ENCODE data around the gene HADHA.

The HADHA gene

GRCh38 chr2:26150243-26150642 is 94.2 kb downstream of the HADHA start:
- no peak for TF ChIP-seq CTCF (IDR thresholded peaks at IDR 0.05; ENCODE audit: borderline replicate concordance, control extremely low read depth, extremely low read depth, insufficient read depth, missing control alignments)
- in situ Hi-C loops (cut with MboI; ENCODE audit: low sequenced_read_pairs, unreplicated experiment), result no loop called here
- no peak for DNase-seq (ENCODE audit: low spot score)

GRCh38 chr2:26148501-26148900 is 95.9 kb downstream of the HADHA start:
- no peak for DNase-seq (ENCODE audit: low spot score)
- no peak for TF ChIP-seq CTCF (IDR thresholded peaks at IDR 0.05; ENCODE audit: borderline replicate concordance, control extremely low read depth, extremely low read depth, insufficient read depth, missing control alignments)
- in situ Hi-C loops (cut with MboI; ENCODE audit: low sequenced_read_pairs, unreplicated experiment), result loop anchor here (10.0 kb wide), 1 partner anchor 154 kb away; no protein-coding TSS in a partner anchor

GRCh38 chr2:26144953-26145680 is 99.3 kb downstream of the HADHA start:
- DNase-seq (ENCODE audit: low spot score), result peak; percentile 72
- TF ChIP-seq CTCF (IDR thresholded peaks at IDR 0.05; ENCODE audit: borderline replicate concordance, control extremely low read depth, extremely low read depth, insufficient read depth, missing control alignments), result peak; percentile 55
- in situ Hi-C loops (cut with MboI; ENCODE audit: low sequenced_read_pairs, unreplicated experiment), result loop anchor here (10.0 kb wide), 1 partner anchor 150 kb away; no protein-coding TSS in a partner anchor

DNA sequence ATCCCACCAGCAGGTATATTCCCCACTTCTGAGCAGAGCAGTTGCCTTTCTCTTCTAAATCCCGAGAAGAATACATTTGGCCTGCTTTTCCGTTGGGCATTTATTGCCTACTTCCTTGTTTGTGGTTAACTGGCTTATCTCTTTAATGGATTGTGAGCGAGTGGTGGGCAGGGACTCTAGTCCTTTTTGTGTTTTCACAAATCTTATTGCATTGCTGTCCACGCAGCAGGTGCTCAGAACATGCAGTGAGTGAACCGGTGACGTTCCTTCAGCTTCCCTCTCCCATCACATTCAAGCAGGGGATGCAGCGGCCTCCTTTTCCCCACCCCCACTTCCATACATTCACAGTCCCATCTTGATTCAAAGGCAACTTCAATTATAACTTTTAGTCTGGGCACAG is 100.4 kb downstream of the HADHA start:
- in situ Hi-C loops (cut with MboI; ENCODE audit: low sequenced_read_pairs, unreplicated experiment), result loop anchor here (10.0 kb wide), 1 partner anchor 149 kb away; no protein-coding TSS in a partner anchor
- no peak for TF ChIP-seq CTCF (IDR thresholded peaks at IDR 0.05; ENCODE audit: borderline replicate concordance, control extremely low read depth, extremely low read depth, insufficient read depth, missing control alignments)
- no peak for DNase-seq (ENCODE audit: low spot score)

- no peak for DNase-seq (ENCODE audit: low spot score)
- in situ Hi-C loops (cut with MboI; ENCODE audit: low sequenced_read_pairs, unreplicated experiment), result loop anchor here (10.0 kb wide), 1 partner anchor 146 kb away; no protein-coding TSS in a partner anchor
- no peak for TF ChIP-seq CTCF (IDR thresholded peaks at IDR 0.05; ENCODE audit: borderline replicate concordance, control extremely low read depth, extremely low read depth, insufficient read depth, missing control alignments)
Measured at GRCh38 chr2:26141145-26141769, 103.2 kb downstream of the HADHA start.
